ENCODE results near the gene ZDHHC11. TPM values are rescaled to one million over a fixed set of nuclear protein-coding genes. Genes with fewer than 3 reads are reported as not detected.

Gene ZDHHC11
- total and polyA plus RNA-seq, 2 of the 4 experiments (the other 2 are of a cell fraction) = 0.36 to 1.6 TPM

GRCh38 chr5:756171-756570 is 94.6 kb downstream of the ZDHHC11 start:
- Histone ChIP-seq H3K56ac (ENCODE audit: extremely low read depth, insufficient read depth, low read length) (no peak overlapping the region), H2BK20ac (ENCODE audit: low read depth, low read length) (no peak overlapping the region), H2AFZ (replicated peaks; ENCODE audit: low read length, poor library complexity) (no peak overlapping the region), H4K91ac (ENCODE audit: insufficient read depth, low read depth, low read length) (no peak overlapping the region), H3K14ac (replicated peaks; ENCODE audit: low read depth, low read length) (no peak overlapping the region), H3K23ac (ENCODE audit: low read depth, low read length) (no peak overlapping the region), H3K9me1 (ENCODE audit: insufficient read depth, low read length) (no peaks in the 10 kb centered on the region; the same call in 1 of the 2 replicates), H2BK120ac (ENCODE audit: low read depth, low read length) (no peak overlapping the region), H3K4me3 (ENCODE audit: insufficient read depth, low read depth, low read length) (no peak overlapping the region), H3K9me3 (ENCODE audit: control insufficient read depth, insufficient read depth, low read length) (no peaks in the 10 kb centered on the region), H3K18ac (ENCODE audit: low read depth, low read length) (no peak overlapping the region), H3K4me2 (ENCODE audit: low read depth, low read length) (no peak overlapping the region), H3K4ac (ENCODE audit: low read depth, low read length) (no peak overlapping the region), H3K27ac (ENCODE audit: insufficient read depth, low read length) (no peak overlapping the region), H4K5ac (ENCODE audit: low read depth, low read length) (no peak overlapping the region), H3K9ac (ENCODE audit: low read depth, low read length) (no peak overlapping the region), H2BK5ac (ENCODE audit: low read depth, low read length, poor library complexity, severe bottlenecking) (no peak overlapping the region), H2AK5ac (ENCODE audit: low read depth, low read length) (no peak overlapping the region), H4K20me1 (ENCODE audit: insufficient read depth, low read length) (no peaks in the 10 kb centered on the region), H3K36me3 (ENCODE audit: control insufficient read depth, insufficient read depth, low read length) (no peaks in the 10 kb centered on the region), H3K79me1 (ENCODE audit: low read depth in 1 of 2, low read length in 2 of 2) (no peaks in the 10 kb centered on the region), H3K27me3 (ENCODE audit: control insufficient read depth, insufficient read depth, low read length) (peaks cover 36% of the 10 kb centered on the region), H2AK9ac (replicated peaks; ENCODE audit: low read depth, low read length, poor library complexity) (no peak overlapping the region), H4K8ac (ENCODE audit: low read depth in 2 of 2, low read length in 2 of 2) (no peak overlapping the region), H2BK15ac (ENCODE audit: low read depth, low read length) (no peak overlapping the region), H3K4me1 (ENCODE audit: control insufficient read depth, insufficient read depth, low read length) (no peaks in the 10 kb centered on the region)
- no TSS peak for BruUV-seq (replicated peaks)
- TF ChIP-seq CTCF (conservative IDR thresholded peaks at IDR 0.05; ENCODE audit: low read depth, low read length) = no peak
- no peak for TF ChIP-seq POLR2A (IDR thresholded peaks at IDR 0.05; ENCODE audit: low read depth, low read length)
- no peak for TF ChIP-seq FOS (IDR thresholded peaks at IDR 0.05; ENCODE audit: low read depth, low read length)
- no peak for TF ChIP-seq RCOR1 (IDR thresholded peaks at IDR 0.05; ENCODE audit: insufficient replicate concordance, low read length)
- TF ChIP-seq CEBPB (IDR thresholded peaks at IDR 0.05; ENCODE audit: low read depth, low read length) = no peak
- TF ChIP-seq BHLHE40 (IDR thresholded peaks at IDR 0.05; ENCODE audit: low read depth, low read length) = no peak
- TF ChIP-seq RAD21 (IDR thresholded peaks at IDR 0.05; ENCODE audit: low read length) = no peak
- no peak for TF ChIP-seq USF2 (IDR thresholded peaks at IDR 0.05; ENCODE audit: low read depth, low read length)
- no peak for TF ChIP-seq MAFK (IDR thresholded peaks at IDR 0.05; ENCODE audit: low read depth, low read length)
- no peak for TF ChIP-seq RFX5 (IDR thresholded peaks at IDR 0.05; ENCODE audit: low read depth, low read length)
- TF ChIP-seq SMC3 (IDR thresholded peaks at IDR 0.05; ENCODE audit: low read depth, low read length) = no peak
- TF ChIP-seq MAZ (IDR thresholded peaks at IDR 0.05; ENCODE audit: borderline replicate concordance, low read depth, low read length) = no peak
- TF ChIP-seq MXI1 (IDR thresholded peaks at IDR 0.05; ENCODE audit: borderline replicate concordance, low read depth, low read length) = no peak
- no peak for TF ChIP-seq NFE2L2 (IDR thresholded peaks at IDR 0.05; ENCODE audit: low read depth, low read length)
- TF ChIP-seq CHD1 (IDR thresholded peaks at IDR 0.05; ENCODE audit: low read depth, low read length) = no peak
- TF ChIP-seq ELK1 (IDR thresholded peaks at IDR 0.05; ENCODE audit: borderline replicate concordance, low read depth, low read length) = no peak
- intact Hi-C loops (cut with micrococcal nuclease) = no loop called here
- WGBS, 2 experiments (ENCODE audit: extremely low coverage in 2 of 2, insufficient read length in 1 of 2) = 29% methylated on average over 2 of the region's 10 CpGs; no CpG with 5 or more reads in 1 of the 2 experiments
- dilution Hi-C loops (cut with HindIII; ENCODE audit: low sequenced_read_pairs, unreplicated experiment) = no loop called here
- POLR2A ChIA-PET (ENCODE audit: unreplicated experiment) = no interaction called here
- CTCF ChIA-PET = no interaction called here
- in situ Hi-C loops (cut with MboI; ENCODE audit: low sequenced_read_pairs) = no loop called here
- no peak for DNase-seq
- no peak for ATAC-seq (ENCODE audit: low read depth)
